ENCODE results near the gene PFDN2.

The PFDN2 gene

DNA sequence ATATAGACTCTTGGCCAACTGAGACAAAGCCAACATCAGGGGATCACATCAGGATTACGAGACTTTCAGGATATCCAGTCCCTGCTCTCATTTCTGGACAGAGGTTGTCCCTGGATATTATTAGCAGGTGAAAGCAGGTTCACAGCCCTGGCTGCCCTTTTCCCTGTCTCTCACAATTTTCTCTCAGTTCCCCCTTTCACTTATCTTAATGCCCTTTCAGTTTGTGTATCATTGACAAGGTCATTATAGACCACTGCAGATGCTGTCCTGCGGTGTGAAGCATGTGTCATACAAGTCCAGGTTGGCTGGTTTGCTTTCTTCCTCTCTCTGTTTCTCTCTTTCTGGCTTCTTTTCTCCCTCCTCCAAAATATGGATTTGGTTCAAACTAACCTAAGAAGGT lies 21.8 kb downstream of the PFDN2 start:
- Histone ChIP-seq H3K27ac (ENCODE audit: insufficient read depth in 1 of 2, low read depth in 1 of 2, low read length in 2 of 2, poor library complexity in 1 of 2, severe bottlenecking in 2 of 2) (no peak overlapping the region), H3K9me3 (ENCODE audit: control extremely low read depth in 1 of 5, control insufficient read depth in 4 of 5, insufficient read depth in 2 of 5, low read depth in 1 of 5, low read length in 4 of 5) (no peaks in the 10 kb centered on the region), H3K27me3 (replicated peaks in 2 of 5; ENCODE audit: control insufficient read depth in 4 of 5, insufficient read depth in 5 of 5, low read length in 4 of 5) (no peaks in the 10 kb centered on the region), H3K4me3 (ENCODE audit: control insufficient read depth in 1 of 7, extremely low read depth in 1 of 7, insufficient read depth in 4 of 7, low read depth in 2 of 7, low read length in 6 of 7) (no peak overlapping the region), H3K36me3 (ENCODE audit: control insufficient read depth in 4 of 4, insufficient read depth in 4 of 4, low read length in 3 of 4) (peaks cover 2 to 18% (median 12%) of the 10 kb centered on the region in 4 experiments), H3K4me1 (ENCODE audit: control extremely low read depth in 1 of 4, control insufficient read depth in 4 of 4, insufficient read depth in 4 of 4, low read length in 3 of 4) (peaks cover 0 to 20% (median 20%) of the 10 kb centered on the region in 4 experiments)
- DNase-seq = no peak
- WGBS (ENCODE audit: insufficient coverage) = 100% methylated on average over 2 of the region's 2 CpGs
- ChIA-PET CTCF (interaction anchor here (0.6 to 11.7 kb wide), 14 partner anchors 9 to 107 kb away, joined by 3 to 297 read pairs (median 9); partner anchors contain the start of genes ARHGAP30, DEDD, NIT1 and PFDN2), POLR2A (interaction anchor here (1.2 kb wide), 1 partner anchor 58 kb away, joined by 3 read pairs; no protein-coding TSS in a partner anchor)

DNA sequence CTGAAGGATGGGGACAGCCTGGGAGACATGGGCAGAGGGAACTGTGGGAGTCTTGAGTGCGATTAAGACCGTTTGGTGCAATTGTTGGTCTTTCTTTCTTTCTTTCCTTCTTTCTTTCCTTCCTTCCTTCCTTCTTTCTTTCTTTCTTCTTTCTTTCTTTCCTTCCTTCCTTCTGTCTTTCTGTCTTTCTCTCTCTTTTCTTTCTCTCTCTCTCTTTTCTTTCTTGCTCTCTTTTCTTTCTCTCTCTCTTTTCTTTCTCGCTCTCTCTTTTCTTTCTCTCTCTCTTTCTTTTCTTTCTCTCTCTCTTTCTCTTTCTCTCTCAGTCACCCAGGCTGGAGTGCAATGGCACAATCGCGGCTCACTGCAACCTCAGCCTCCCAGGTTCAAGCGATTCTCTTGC lies 22.6 kb downstream of the PFDN2 start:
- H3K36me3 ChIP-seq (ENCODE audit: control insufficient read depth in 4 of 4, insufficient read depth in 4 of 4, low read length in 3 of 4) = peaks cover 0 to 13% (median 9%) of the 10 kb centered on the region in 4 experiments
- H3K4me1 ChIP-seq (ENCODE audit: control extremely low read depth in 1 of 4, control insufficient read depth in 4 of 4, insufficient read depth in 4 of 4, low read length in 3 of 4) = peaks cover 0 to 20% (median 20%) of the 10 kb centered on the region in 4 experiments
- WGBS (ENCODE audit: insufficient coverage) = 100% methylated on average over 5 of the region's 6 CpGs
- POLR2A ChIA-PET = no interaction called here
- H3K9me3 ChIP-seq (ENCODE audit: control extremely low read depth in 1 of 5, control insufficient read depth in 4 of 5, insufficient read depth in 2 of 5, low read depth in 1 of 5, low read length in 4 of 5) = no peaks in the 10 kb centered on the region
- H3K4me3 ChIP-seq (ENCODE audit: control insufficient read depth in 1 of 7, extremely low read depth in 1 of 7, insufficient read depth in 4 of 7, low read depth in 2 of 7, low read length in 6 of 7) = no peak overlapping the region
- H3K27ac ChIP-seq (ENCODE audit: insufficient read depth in 1 of 2, low read depth in 1 of 2, low read length in 2 of 2, poor library complexity in 1 of 2, severe bottlenecking in 2 of 2) = no peak overlapping the region
- DNase-seq = no peak
- CTCF ChIA-PET = interaction anchor here (0.6 to 11.7 kb wide), 8 partner anchors 9 to 99 kb away, joined by 3 to 297 read pairs (median 18); partner anchors contain the start of genes ARHGAP30, DEDD and USF1
- no peaks in the 10 kb centered on the region for H3K27me3 ChIP-seq (replicated peaks in 2 of 5; ENCODE audit: control insufficient read depth in 4 of 5, insufficient read depth in 5 of 5, low read length in 4 of 5)

DNA sequence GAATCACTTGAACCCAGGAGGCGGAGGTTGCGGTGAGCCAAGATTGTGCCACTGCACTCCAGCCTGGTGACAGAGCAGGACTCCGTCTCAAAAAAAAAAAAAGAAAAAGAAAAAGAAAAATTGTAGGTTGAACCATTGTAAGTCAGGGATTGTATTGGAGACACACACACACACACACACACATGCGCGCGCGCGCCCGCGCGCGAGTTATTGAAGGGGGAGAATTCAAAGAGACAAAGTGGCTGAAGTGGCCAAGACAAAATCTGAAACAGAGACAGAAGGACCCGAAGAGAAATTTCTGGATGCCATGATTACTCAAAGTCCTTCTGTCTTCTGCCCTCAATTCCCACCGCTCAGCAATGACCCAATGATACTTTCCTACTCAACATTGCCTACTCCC lies 23.4 kb downstream of the PFDN2 start:
- WGBS (ENCODE audit: insufficient coverage) = 100% methylated on average over 2 of the region's 14 CpGs
- Histone ChIP-seq H3K27me3 (replicated peaks in 2 of 5; ENCODE audit: control insufficient read depth in 4 of 5, insufficient read depth in 5 of 5, low read length in 4 of 5) (no peaks in the 10 kb centered on the region), H3K4me3 (ENCODE audit: control insufficient read depth in 1 of 7, extremely low read depth in 1 of 7, insufficient read depth in 4 of 7, low read depth in 2 of 7, low read length in 6 of 7) (no peak overlapping the region), H3K27ac (ENCODE audit: insufficient read depth in 1 of 2, low read depth in 1 of 2, low read length in 2 of 2, poor library complexity in 1 of 2, severe bottlenecking in 2 of 2) (no peak overlapping the region), H3K9me3 (ENCODE audit: control extremely low read depth in 1 of 5, control insufficient read depth in 4 of 5, insufficient read depth in 2 of 5, low read depth in 1 of 5, low read length in 4 of 5) (no peaks in the 10 kb centered on the region), H3K4me1 (ENCODE audit: control extremely low read depth in 1 of 4, control insufficient read depth in 4 of 4, insufficient read depth in 4 of 4, low read length in 3 of 4) (peaks cover 0 to 23% (median 20%) of the 10 kb centered on the region in 4 experiments), H3K36me3 (ENCODE audit: control insufficient read depth in 4 of 4, insufficient read depth in 4 of 4, low read length in 3 of 4) (peaks cover 0 to 6% (median 3%) of the 10 kb centered on the region in 4 experiments)
- ChIA-PET CTCF (interaction anchor here (1.0 to 11.7 kb wide), 5 partner anchors 17 to 99 kb away, joined by 3 to 297 read pairs (median 69); partner anchors contain the start of genes ARHGAP30 and DEDD), POLR2A (interaction anchor here (0.7 kb wide), 1 partner anchor 105 kb away, joined by 6 read pairs; no protein-coding TSS in a partner anchor)
- DNase-seq = no peak

DNA sequence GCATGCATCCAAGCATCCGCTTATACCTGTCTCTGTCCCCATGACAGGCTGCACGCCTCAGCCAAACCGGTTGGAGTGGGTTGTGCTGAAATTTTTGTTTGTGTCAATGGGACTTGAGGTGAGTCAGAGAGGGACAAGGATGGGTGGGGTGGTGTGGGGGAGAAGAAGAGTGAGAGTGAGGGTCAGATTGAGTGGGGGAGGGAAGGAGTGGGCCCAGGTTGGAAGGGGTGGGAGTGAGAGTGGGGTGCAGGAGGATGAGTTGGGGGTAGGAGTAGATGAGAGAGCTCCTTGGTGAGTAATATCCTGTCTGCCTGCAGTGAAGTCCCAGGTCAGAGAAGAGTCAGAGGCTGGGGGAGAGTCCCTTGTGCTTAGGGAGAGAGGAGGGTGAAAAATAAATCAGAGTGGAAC lies 25.2 kb downstream of the PFDN2 start:
- no peak for DNase-seq
- ChIA-PET POLR2A (no interaction called here), CTCF (interaction anchor here (1.2 to 11.7 kb wide), 2 partner anchors 16 to 95 kb away, joined by 3 to 297 read pairs; partner anchors contain the start of gene ARHGAP30)
- H3K4me1 ChIP-seq (ENCODE audit: control extremely low read depth in 1 of 4, control insufficient read depth in 4 of 4, insufficient read depth in 4 of 4, low read length in 3 of 4) = peaks cover 0 to 22% (median 6%) of the 10 kb centered on the region in 4 experiments
- 100% methylated on average over 3 of the region's 3 CpGs for WGBS (ENCODE audit: insufficient coverage)
- no peak overlapping the region for H3K4me3 ChIP-seq (ENCODE audit: control insufficient read depth in 1 of 7, extremely low read depth in 1 of 7, insufficient read depth in 4 of 7, low read depth in 2 of 7, low read length in 6 of 7)
- H3K27me3 ChIP-seq (replicated peaks in 2 of 5; ENCODE audit: control insufficient read depth in 4 of 5, insufficient read depth in 5 of 5, low read length in 4 of 5) = no peaks in the 10 kb centered on the region
- H3K36me3 ChIP-seq (ENCODE audit: control insufficient read depth in 4 of 4, insufficient read depth in 4 of 4, low read length in 3 of 4) = no peaks in the 10 kb centered on the region
- no peak overlapping the region for H3K27ac ChIP-seq (ENCODE audit: insufficient read depth in 1 of 2, low read depth in 1 of 2, low read length in 2 of 2, poor library complexity in 1 of 2, severe bottlenecking in 2 of 2)
- no peaks in the 10 kb centered on the region for H3K9me3 ChIP-seq (ENCODE audit: control extremely low read depth in 1 of 5, control insufficient read depth in 4 of 5, insufficient read depth in 2 of 5, low read depth in 1 of 5, low read length in 4 of 5)

DNA sequence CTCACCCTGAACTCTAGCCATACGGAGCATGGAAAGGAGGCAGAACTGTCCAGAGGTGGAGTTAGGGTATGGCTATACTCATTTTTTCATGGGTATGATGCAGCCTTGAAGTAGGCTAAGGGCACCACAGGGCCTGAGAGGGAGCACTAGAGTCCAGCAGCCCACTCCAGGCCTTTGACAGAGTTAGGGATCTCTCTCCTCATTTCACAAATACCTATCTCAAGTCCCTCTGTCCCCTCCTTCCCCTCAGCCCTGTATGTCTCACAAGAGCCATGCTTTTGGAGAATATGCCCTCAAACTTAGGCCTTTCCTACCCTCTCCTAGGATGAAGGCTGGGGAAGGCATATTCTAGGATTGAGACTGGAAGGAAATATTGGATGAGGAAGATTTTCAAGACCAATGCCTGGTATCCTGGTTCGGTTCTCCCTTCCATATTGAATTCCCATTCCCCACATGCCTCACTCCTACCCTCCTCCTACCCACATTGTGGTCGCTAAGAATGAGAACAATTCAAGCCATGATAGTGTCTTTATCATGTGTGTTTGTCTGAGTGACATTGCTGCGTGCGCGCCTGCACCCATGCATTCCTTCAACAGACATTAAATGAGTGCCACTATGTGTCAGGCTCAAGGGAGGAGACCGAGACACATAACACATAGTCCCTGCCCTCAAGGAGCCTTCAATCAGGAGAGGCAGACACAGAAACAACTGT lies 25.9 kb downstream of the PFDN2 start:
- DNase-seq = no peak
- CTCF ChIA-PET = interaction anchor here (1.2 to 11.7 kb wide), 2 partner anchors 15 to 94 kb away, joined by 3 to 297 read pairs; partner anchors contain the start of gene ARHGAP30
- no peaks in the 10 kb centered on the region for H3K27me3 ChIP-seq (replicated peaks in 2 of 5; ENCODE audit: control insufficient read depth in 4 of 5, insufficient read depth in 5 of 5, low read length in 4 of 5)
- H3K36me3 ChIP-seq (ENCODE audit: control insufficient read depth in 4 of 4, insufficient read depth in 4 of 4, low read length in 3 of 4) = no peaks in the 10 kb centered on the region
- no peaks in the 10 kb centered on the region for H3K9me3 ChIP-seq (ENCODE audit: control extremely low read depth in 1 of 5, control insufficient read depth in 4 of 5, insufficient read depth in 2 of 5, low read depth in 1 of 5, low read length in 4 of 5)
- peaks cover 0 to 19% (median 2%) of the 10 kb centered on the region in 4 experiments for H3K4me1 ChIP-seq (ENCODE audit: control extremely low read depth in 1 of 4, control insufficient read depth in 4 of 4, insufficient read depth in 4 of 4, low read length in 3 of 4)
- WGBS (ENCODE audit: insufficient coverage) = 94% methylated on average over 4 of the region's 7 CpGs
- POLR2A ChIA-PET = no interaction called here
- H3K27ac ChIP-seq (ENCODE audit: insufficient read depth in 1 of 2, low read depth in 1 of 2, low read length in 2 of 2, poor library complexity in 1 of 2, severe bottlenecking in 2 of 2) = no peak overlapping the region
- no peak overlapping the region for H3K4me3 ChIP-seq (ENCODE audit: control insufficient read depth in 1 of 7, extremely low read depth in 1 of 7, insufficient read depth in 4 of 7, low read depth in 2 of 7, low read length in 6 of 7)

DNA sequence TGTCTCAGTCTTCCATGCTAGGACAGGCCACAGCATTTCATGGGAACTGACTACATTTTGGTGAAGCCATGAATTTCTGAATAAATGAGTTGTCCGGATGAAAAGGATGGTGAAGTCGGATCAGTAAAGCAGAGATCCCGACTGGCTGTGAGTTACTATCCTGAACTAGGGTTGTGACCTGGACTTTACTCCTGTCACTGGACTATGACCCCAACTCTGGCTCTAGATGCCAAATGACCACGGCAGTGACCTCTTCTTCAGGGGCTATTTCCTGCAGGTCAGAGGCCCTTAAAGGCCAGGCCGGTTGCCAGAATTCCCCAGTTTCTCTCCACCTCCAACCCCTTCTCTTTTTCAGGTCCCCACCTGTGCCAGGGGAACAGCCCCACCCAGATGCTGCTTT lies 26.7 kb downstream of the PFDN2 start:
- POLR2A ChIA-PET = interaction anchor here (0.7 kb wide), 1 partner anchor 23 kb away, joined by 3 read pairs; no protein-coding TSS in a partner anchor
- no peak overlapping the region for H3K27ac ChIP-seq (ENCODE audit: insufficient read depth in 1 of 2, low read depth in 1 of 2, low read length in 2 of 2, poor library complexity in 1 of 2, severe bottlenecking in 2 of 2)
- 95% methylated on average over 4 of the region's 5 CpGs for WGBS (ENCODE audit: insufficient coverage)
- CTCF ChIA-PET = no interaction called here
- H3K4me1 ChIP-seq (ENCODE audit: control extremely low read depth in 1 of 4, control insufficient read depth in 4 of 4, insufficient read depth in 4 of 4, low read length in 3 of 4) = peaks cover 0 to 14% (median 2%) of the 10 kb centered on the region in 4 experiments
- no peak for DNase-seq
- no peaks in the 10 kb centered on the region for H3K9me3 ChIP-seq (ENCODE audit: control extremely low read depth in 1 of 5, control insufficient read depth in 4 of 5, insufficient read depth in 2 of 5, low read depth in 1 of 5, low read length in 4 of 5)
- H3K27me3 ChIP-seq (replicated peaks in 2 of 5; ENCODE audit: control insufficient read depth in 4 of 5, insufficient read depth in 5 of 5, low read length in 4 of 5) = no peaks in the 10 kb centered on the region
- H3K36me3 ChIP-seq (ENCODE audit: control insufficient read depth in 4 of 4, insufficient read depth in 4 of 4, low read length in 3 of 4) = no peaks in the 10 kb centered on the region
- H3K4me3 ChIP-seq (ENCODE audit: control insufficient read depth in 1 of 7, extremely low read depth in 1 of 7, insufficient read depth in 4 of 7, low read depth in 2 of 7, low read length in 6 of 7) = no peak overlapping the region

DNA sequence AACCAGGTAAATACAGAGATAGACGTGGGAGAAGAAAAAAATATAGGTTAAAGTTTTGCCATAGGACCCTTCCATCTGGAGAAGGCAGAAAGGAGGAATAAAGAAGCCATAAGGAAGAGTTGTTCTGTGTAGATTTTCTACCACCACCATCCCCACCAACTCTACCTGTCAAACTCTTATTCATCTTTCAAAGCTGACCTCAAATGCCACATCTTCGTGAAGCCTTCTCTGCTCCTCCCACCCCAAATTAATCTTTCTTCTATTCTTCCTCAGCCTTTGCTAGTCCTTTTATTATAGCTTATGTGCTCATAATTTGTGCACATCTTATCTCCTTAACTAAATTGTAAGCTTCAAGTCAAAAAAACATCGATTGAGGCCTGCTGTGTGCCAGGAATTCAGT lies 27.2 kb downstream of the PFDN2 start:
- Histone ChIP-seq H3K4me1 (ENCODE audit: control extremely low read depth in 1 of 4, control insufficient read depth in 4 of 4, insufficient read depth in 4 of 4, low read length in 3 of 4) (peaks cover 0 to 14% (median 2%) of the 10 kb centered on the region in 4 experiments), H3K36me3 (ENCODE audit: control insufficient read depth in 4 of 4, insufficient read depth in 4 of 4, low read length in 3 of 4) (no peaks in the 10 kb centered on the region), H3K27ac (ENCODE audit: insufficient read depth in 1 of 2, low read depth in 1 of 2, low read length in 2 of 2, poor library complexity in 1 of 2, severe bottlenecking in 2 of 2) (no peak overlapping the region), H3K9me3 (ENCODE audit: control extremely low read depth in 1 of 5, control insufficient read depth in 4 of 5, insufficient read depth in 2 of 5, low read depth in 1 of 5, low read length in 4 of 5) (no peaks in the 10 kb centered on the region), H3K27me3 (replicated peaks in 2 of 5; ENCODE audit: control insufficient read depth in 4 of 5, insufficient read depth in 5 of 5, low read length in 4 of 5) (no peaks in the 10 kb centered on the region), H3K4me3 (ENCODE audit: control insufficient read depth in 1 of 7, extremely low read depth in 1 of 7, insufficient read depth in 4 of 7, low read depth in 2 of 7, low read length in 6 of 7) (no peak overlapping the region)
- ChIA-PET POLR2A (interaction anchor here (0.7 kb wide), 1 partner anchor 22 kb away, joined by 3 read pairs; no protein-coding TSS in a partner anchor), CTCF (interaction anchor here (1.3 to 1.8 kb wide), 2 partner anchors 38 to 50 kb away, joined by 3 to 4 read pairs; no protein-coding TSS in a partner anchor)
- DNase-seq = no peak
- WGBS (ENCODE audit: insufficient coverage) = 70% methylated on average over 2 of the region's 3 CpGs
